DOHH2 (cell line): ENCODE measurements around the gene PLXNB1.

Experiments
- H3F3A ChIP-seq: fragments of 200-600 bp; sonication (generic), shearing (Covaris generic); 2 replicates; pipeline ENCODE4 v1.6.0; 2016; ENCODE audit warnings: antibody characterized with exemption, mild to moderate bottlenecking; ENCODE audit not compliant: control insufficient read depth, insufficient read depth
- H3K27ac ChIP-seq: fragments of 200-600 bp; sonication (generic); 2 replicates; pipeline ENCODE4 v1.5.1; 2014; ENCODE audit warnings: low read depth, mild to moderate bottlenecking, low read length, moderate library complexity
- H3K27me3 ChIP-seq: fragments of 200-600 bp; sonication (generic); 2 replicates; pipeline ENCODE4 v1.6.1; 2014; ENCODE audit warnings: mild to moderate bottlenecking, low read length, mixed read lengths; ENCODE audit not compliant: control insufficient read depth
- H3K36me3 ChIP-seq: fragments of 200-600 bp; sonication (generic); 2 replicates; pipeline ENCODE4 v1.6.1; 2014; ENCODE audit warnings: mild to moderate bottlenecking, low read length, moderate library complexity, mixed read lengths; ENCODE audit not compliant: control insufficient read depth
- H3K4me1 ChIP-seq: fragments of 200-600 bp; sonication (generic); 2 replicates; pipeline ENCODE4 v1.6.1; 2014; ENCODE audit warnings: mild to moderate bottlenecking, low read length, mixed read lengths; ENCODE audit not compliant: control insufficient read depth
- H3K4me2 ChIP-seq: fragments of 200-600 bp; sonication (generic); 2 replicates; pipeline ENCODE4 v1.6.0; 2014; ENCODE audit warnings: mild to moderate bottlenecking, low read length, moderate library complexity
- H3K4me3 ChIP-seq: fragments of 200-600 bp; sonication (generic); 2 replicates; pipeline ENCODE4 v1.5.1; 2014; ENCODE audit warnings: mild to moderate bottlenecking, low read length, mixed read lengths
- H3K79me2 ChIP-seq: fragments of 200-600 bp; sonication (generic); 2 replicates; pipeline ENCODE4 v1.6.1; 2014; ENCODE audit warnings: mild to moderate bottlenecking, low read length, mixed read lengths; ENCODE audit not compliant: control insufficient read depth
- H3K9me2 ChIP-seq: fragments of 200-600 bp; sonication (generic); replicated peaks from 2 replicates; pipeline ENCODE4 v1.6.1; 2014; ENCODE audit warnings: mild to moderate bottlenecking, low read length, mixed read lengths; ENCODE audit not compliant: control insufficient read depth
- H3K9me3 ChIP-seq: fragments of 200-600 bp; sonication (generic); 2 replicates; pipeline ENCODE4 v1.6.1; 2014; ENCODE audit warnings: antibody characterized with exemption, low read length, mixed read lengths; ENCODE audit not compliant: control insufficient read depth, insufficient read depth
- H4K20me1 ChIP-seq: fragments of 200-600 bp; sonication (generic); 2 replicates; pipeline ENCODE4 v1.6.0; 2014; ENCODE audit warnings: low read depth, mild to moderate bottlenecking, antibody characterized with exemption, low read length, moderate library complexity; ENCODE audit not compliant: control insufficient read depth, insufficient read depth
- CTCF ChIP-seq: fragments of 200-600 bp; sonication (generic); IDR thresholded peaks from one replicate; pipeline ENCODE4 v1.5.1; 2014; ENCODE audit warnings: antibody characterized with exemption, mild to moderate bottlenecking, low read depth, low read length; ENCODE audit not compliant: poor library complexity, severe bottlenecking
- EZH2phosphoT487 ChIP-seq: fragments of 200-600 bp; sonication (generic); IDR thresholded peaks from 2 replicates; pipeline ENCODE4 v1.6.1; 2017; ENCODE audit warnings: borderline replicate concordance, mild to moderate bottlenecking, antibody characterized with exemption, low read length, moderate library complexity, mixed read lengths

Gene PLXNB1

GRCh38 chr3:48411606-48412374 lies 18.1 kb downstream of the PLXNB1 start:
- H4K20me1 ChIP-seq = no peaks in the 10 kb centered on the region
- H3K36me3 ChIP-seq = no peaks in the 10 kb centered on the region
- H3K9me3 ChIP-seq = no peaks in the 10 kb centered on the region

GRCh38 chr3:48411041-48411588 lies 18.8 kb downstream of the PLXNB1 start:
- H3K4me1 ChIP-seq = no peaks in the 10 kb centered on the region
- H4K20me1 ChIP-seq = no peaks in the 10 kb centered on the region
- no peak overlapping the region for H3K27ac ChIP-seq
- no peaks in the 10 kb centered on the region for H3K79me2 ChIP-seq
- H3K36me3 ChIP-seq = no peaks in the 10 kb centered on the region
- TF ChIP-seq EZH2phosphoT487 (no peak), CTCF (no peak)
- no peaks in the 10 kb centered on the region for H3K9me3 ChIP-seq
- no peaks in the 10 kb centered on the region for H3K9me2 ChIP-seq
- no peak overlapping the region for H3K4me3 ChIP-seq
- H3K27me3 ChIP-seq = no peaks in the 10 kb centered on the region
- H3F3A ChIP-seq = no peaks in the 10 kb centered on the region
- no peak overlapping the region for H3K4me2 ChIP-seq

More at GRCh38 chr3:48411606-48412374, 18.1 kb downstream of the PLXNB1 start:
- no peak for TF ChIP-seq CTCF
- no peak for TF ChIP-seq EZH2phosphoT487
- Histone ChIP-seq H3K9me2 (no peaks in the 10 kb centered on the region), H3K79me2 (no peaks in the 10 kb centered on the region), H3K4me1 (no peaks in the 10 kb centered on the region), H3K27ac (no peak overlapping the region), H3K27me3 (no peaks in the 10 kb centered on the region), H3K4me2 (no peak overlapping the region), H3F3A (no peaks in the 10 kb centered on the region), H3K4me3 (no peak overlapping the region)

- Histone ChIP-seq H3K79me2 (no peaks in the 10 kb centered on the region), H3F3A (no peaks in the 10 kb centered on the region), H3K4me2 (no peak overlapping the region), H3K27ac (no peak overlapping the region), H3K27me3 (no peaks in the 10 kb centered on the region), H3K9me3 (no peaks in the 10 kb centered on the region), H3K4me3 (no peak overlapping the region), H3K36me3 (no peaks in the 10 kb centered on the region), H4K20me1 (no peaks in the 10 kb centered on the region), H3K4me1 (no peaks in the 10 kb centered on the region), H3K9me2 (no peaks in the 10 kb centered on the region)
- no peak for TF ChIP-seq EZH2phosphoT487
- no peak for TF ChIP-seq CTCF
These were observed 19.5 kb downstream of the PLXNB1 start for GRCh38 chr3:48410205-48411040.
